Measurements from ENCODE around the gene ANKRD63.
A peak's percentile ranks its signal among the peaks of the same experiment; 100 is the strongest.

The ANKRD63 gene

GRCh38 chr15:40279437-40280141 is 3.3 kb downstream of the ANKRD63 start:
- DNase-seq (ENCODE audit: low read depth, low spot score): peak; percentile 55

GRCh38 chr15:40278026-40278425 is 4.8 kb downstream of the ANKRD63 start:
- no peak for DNase-seq (ENCODE audit: low read depth, low spot score)

GRCh38 chr15:40277471-40277870 is 5.4 kb downstream of the ANKRD63 start:
- DNase-seq (ENCODE audit: low read depth, low spot score): no peak

GRCh38 chr15:40276927-40277326 is 5.9 kb downstream of the ANKRD63 start:
- DNase-seq (ENCODE audit: low read depth, low spot score): no peak

DNA sequence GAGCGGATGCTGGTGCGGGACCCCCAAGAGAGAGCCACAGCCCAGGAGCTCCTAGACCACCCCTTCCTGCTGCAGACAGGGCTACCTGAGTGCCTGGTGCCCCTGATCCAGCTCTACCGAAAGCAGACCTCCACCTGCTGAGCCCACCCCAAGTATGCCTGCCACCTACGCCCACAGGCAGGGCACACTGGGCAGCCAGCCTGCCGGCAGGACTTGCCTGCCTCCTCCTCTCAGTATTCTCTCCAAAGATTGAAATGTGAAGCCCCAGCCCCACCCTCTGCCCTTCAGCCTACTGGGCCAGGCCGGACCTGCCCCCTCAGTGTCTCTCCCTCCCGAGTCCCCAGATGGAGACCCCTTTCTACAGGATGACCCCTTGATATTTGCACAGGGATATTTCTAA is 6.9 kb downstream of the ANKRD63 start:
- no peak for DNase-seq (ENCODE audit: low read depth, low spot score)

- no peak for DNase-seq (ENCODE audit: low read depth, low spot score)
Observed at GRCh38 chr15:40275523-40275922, 7.3 kb downstream of the ANKRD63 start.

DNA sequence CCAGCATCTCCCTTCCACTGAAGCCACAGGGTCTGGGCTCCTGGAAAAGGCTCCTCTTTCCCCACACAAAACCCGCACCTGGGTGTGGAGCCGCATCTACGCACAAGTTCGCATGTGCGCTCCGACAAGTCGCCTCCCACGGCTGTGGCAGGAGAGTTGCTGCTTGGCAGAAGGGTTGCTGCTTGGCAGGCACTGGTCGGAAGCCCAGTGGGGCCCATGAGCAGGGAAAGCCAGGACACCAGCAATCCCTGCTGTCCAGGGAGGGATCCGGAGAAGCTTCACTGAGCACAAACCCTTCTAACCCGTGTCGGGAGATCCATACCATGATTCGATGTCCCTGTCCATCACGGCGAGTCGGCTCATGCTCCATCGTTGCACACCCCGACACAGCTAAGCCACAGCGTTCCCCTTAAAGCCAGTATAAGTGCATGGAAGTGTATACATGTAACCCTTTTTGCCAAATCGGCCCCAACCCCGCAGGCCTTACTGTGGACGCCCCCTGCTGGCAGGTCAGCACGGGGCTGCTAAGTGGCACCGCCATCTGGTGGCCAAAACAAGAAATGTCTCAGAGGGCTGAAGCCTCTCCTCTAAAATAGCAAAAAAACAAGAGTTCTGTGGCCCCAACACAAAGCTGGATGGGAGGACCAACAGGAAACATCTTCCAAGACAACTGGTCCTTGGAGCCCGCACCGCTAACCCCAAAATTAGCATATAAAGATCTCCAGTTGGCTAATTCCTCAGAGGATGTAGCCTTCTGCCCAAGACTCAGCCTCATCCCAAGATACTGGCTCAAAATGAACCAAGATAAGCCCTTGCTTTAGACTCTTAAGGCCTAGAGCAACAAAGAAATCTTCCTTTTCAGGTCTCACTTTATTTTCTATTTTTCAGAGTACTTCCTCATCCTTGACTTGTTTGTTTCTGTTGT is 8.3 kb downstream of the ANKRD63 start:
- DNase-seq (ENCODE audit: low read depth, low spot score): peak; percentile 80

DNA sequence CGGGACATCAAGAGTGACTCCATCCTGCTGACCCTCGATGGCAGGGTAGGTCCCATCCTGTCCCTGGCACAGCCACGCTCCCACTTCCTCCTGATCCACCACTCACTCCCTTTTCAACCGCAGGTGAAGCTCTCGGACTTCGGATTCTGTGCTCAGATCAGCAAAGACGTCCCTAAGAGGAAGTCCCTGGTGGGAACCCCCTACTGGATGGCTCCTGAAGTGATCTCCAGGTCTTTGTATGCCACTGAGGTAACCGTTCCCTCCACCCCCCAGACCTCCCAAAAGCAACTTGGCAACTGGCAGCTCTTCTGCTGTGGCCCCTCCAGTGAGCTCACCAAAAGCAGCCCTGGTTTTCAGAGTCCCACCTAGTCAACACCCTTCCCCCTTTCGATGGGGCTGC is 9.4 kb downstream of the ANKRD63 start:
- DNase-seq (ENCODE audit: low read depth, low spot score): no peak

- DNase-seq (ENCODE audit: low read depth, low spot score): no peak
Observed at GRCh38 chr15:40272485-40273056, 10.3 kb downstream of the ANKRD63 start.

- DNase-seq (ENCODE audit: low read depth, low spot score): no peak
Observed at GRCh38 chr15:40271685-40272484, 11.0 kb downstream of the ANKRD63 start.

DNA sequence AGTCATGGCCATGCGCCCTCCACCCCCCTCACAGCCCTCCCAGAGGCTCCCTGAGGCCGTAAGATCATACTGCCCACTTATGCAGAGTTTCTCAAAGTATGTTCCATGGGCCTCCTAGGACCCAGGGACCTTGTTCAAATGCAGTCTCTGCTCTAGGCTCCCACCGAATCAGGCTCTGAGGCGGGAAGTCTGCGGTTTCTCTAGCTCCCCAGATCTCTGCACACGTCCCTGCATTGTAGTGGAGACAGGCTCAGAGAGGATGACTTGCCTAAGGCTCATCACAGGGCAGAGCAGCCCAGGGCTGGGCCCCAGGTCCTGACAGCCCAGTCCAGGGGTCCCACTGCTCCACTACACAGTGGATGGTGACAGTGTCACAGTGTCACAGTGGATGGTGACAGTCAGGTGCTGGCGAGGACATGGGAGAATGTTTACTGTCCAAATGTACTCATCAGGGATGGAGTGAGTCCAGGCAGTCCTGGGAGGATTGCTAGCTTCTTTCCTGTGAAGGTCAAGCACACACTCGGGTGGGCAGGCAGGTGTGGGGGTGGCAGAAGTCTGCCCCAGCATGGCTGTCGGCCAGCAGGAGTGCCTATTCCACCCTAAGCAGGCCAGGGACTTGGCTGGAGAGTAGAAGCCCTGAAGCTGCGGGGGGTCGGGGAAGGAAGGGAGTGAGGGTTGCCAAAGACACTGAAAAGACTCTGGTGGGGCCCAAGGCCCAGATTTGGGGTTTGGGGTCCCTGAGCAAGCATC is 12.4 kb downstream of the ANKRD63 start:
- DNase-seq (ENCODE audit: low read depth, low spot score): no peak

- no peak for DNase-seq (ENCODE audit: low read depth, low spot score)
Observed at GRCh38 chr15:40269604-40270003, 13.3 kb downstream of the ANKRD63 start.

DNA sequence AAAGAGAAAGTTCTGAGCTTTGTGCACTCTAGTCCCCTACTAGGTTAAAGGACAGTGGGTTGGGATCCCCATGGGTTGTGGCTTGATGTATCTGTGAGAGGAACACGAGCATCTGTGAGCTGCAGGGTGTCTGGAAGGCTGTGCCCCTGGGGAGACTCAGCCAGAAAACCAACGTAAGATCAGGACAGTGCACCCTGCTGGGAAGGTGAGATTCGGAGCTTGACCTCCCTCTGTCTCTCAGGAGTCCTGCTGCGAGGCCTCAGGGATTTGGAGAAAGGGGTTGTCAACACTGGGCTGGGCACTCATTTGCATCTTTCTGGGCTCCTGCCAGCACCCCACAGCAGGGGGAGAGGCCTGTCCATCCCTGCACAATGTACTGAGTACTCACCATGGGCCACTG is 15.2 kb downstream of the ANKRD63 start:
- no peak for DNase-seq (ENCODE audit: low read depth, low spot score)

DNA sequence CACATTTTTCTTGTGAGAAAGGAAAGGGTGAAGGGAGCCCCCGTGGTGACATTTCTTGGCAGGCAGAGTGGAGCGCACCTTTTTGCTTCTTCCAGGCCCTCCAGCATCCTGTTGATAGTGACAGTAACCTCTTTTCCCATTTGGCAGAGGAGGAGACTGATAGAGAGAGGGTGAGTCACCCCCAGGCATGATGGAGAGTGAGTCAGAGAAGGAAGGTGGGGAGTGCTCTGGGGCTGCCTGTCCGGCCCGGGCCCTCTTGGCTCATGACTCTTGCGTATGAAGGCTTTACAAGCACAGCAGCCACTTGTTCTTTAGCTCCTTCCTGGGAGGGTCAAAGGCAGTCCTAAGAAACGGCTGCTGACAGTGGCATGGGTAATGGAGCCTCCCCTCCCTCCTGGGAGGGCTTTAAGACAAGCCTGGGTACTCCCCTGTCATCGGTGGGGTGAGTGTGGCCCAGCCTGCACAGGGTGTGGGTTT is 16.0 kb downstream of the ANKRD63 start:
- no peak for DNase-seq (ENCODE audit: low read depth, low spot score)

DNA sequence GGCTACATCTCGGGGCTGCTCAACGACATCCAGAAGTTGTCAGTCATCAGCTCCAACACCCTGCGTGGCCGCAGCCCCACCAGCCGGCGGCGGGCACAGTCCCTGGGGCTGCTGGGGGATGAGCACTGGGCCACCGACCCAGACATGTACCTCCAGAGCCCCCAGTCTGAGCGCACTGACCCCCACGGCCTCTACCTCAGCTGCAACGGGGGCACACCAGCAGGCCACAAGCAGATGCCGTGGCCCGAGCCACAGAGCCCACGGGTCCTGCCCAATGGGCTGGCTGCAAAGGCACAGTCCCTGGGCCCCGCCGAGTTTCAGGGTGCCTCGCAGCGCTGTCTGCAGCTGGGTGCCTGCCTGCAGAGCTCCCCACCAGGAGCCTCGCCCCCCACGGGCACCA is 17.0 kb downstream of the ANKRD63 start:
- no peak for DNase-seq (ENCODE audit: low read depth, low spot score)

- DNase-seq (ENCODE audit: low read depth, low spot score): no peak
Observed at GRCh38 chr15:40265355-40265754, 17.5 kb downstream of the ANKRD63 start.

GRCh38 chr15:40264321-40265153 is 18.3 kb downstream of the ANKRD63 start:
- DNase-seq (ENCODE audit: low read depth, low spot score): no peak

DNA sequence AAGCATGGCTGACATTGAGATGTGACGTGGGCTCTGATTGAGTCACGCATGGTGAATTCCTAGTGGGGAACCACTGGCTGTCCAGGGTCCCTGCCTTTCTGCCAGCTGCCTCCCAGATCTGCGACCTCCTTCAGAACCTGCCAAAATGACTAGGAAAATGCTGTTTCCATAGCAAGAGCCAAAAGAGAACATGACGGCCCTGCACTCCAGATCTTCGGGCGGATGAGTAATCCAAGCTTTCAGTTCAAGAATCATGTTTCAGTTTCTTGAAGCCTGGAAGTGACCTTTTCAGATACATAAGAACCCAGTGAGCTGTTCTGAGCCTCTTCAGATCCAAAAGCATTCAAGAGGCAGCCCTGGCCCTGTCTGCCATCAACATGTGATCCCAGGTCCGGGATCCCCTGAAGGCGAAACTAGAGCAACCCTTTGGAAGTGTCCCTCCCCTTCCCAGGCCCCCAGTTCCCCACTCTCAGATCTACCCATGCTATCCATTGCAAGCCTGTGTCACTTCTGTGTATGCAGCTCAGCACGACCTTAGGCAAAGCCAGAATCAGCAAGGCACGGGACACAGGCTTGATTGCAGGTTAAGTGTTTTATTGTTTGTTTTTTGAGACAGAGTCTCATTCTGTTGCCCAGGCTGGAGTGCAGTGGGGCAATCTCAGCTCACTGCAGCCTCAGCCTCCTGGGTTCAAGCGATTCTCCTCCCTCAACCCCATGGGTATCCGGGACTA is 19.7 kb downstream of the ANKRD63 start:
- DNase-seq (ENCODE audit: low read depth, low spot score): no peak

- no peak for DNase-seq (ENCODE audit: low read depth, low spot score)
Observed at GRCh38 chr15:40259021-40259420, 23.8 kb downstream of the ANKRD63 start.

Data from activated CD4-positive, CD25-positive, alpha-beta regulatory T cell treated with anti-CD3 and anti-CD28 coated beads, Interleukin-2, amount 50 U/mL, for 16 hours (primary cell).